K562 (cell line): ENCODE results near the gene PCDHGA5. TPM values are rescaled to one million over a fixed set of nuclear protein-coding genes. Genes with fewer than 3 reads are reported as not detected.

Experiments
- CREB1 ChIP-seq, 2 experiments: sonication (generic) in 1 of 2; formaldehyde crosslinking in 1 of 2; IDR thresholded peaks; 2 replicates each; pipeline versions ENCODE4 v1.6.1 to v1.8.0; 2012 to 2022; ENCODE audit warnings: inconsistent platforms in 1 of 2, mild to moderate bottlenecking in 1 of 2, missing genetic modification reagents in 1 of 2, moderate library complexity in 1 of 2
- HDAC3 ChIP-seq: fragments of 450-650 bp; IDR thresholded peaks from 2 replicates; pipeline ENCODE4 v1.6.1; 2018; ENCODE audit warnings: borderline replicate concordance, mild to moderate bottlenecking, moderate library complexity; ENCODE audit not compliant: partially characterized antibody
- KAT8 ChIP-seq: fragments of 450-650 bp; IDR thresholded peaks from 2 replicates; pipeline ENCODE4 v1.6.1; 2016; ENCODE audit warnings: low read depth, mild to moderate bottlenecking
- NFRKB ChIP-seq: fragments of 450-650 bp; IDR thresholded peaks from 2 replicates; pipeline ENCODE4 v1.6.1; 2016; ENCODE audit warnings: low read depth
- POLR2AphosphoS5 ChIP-seq: IDR thresholded peaks from 2 replicates; pipeline ENCODE4 v1.6.1; 2011; ENCODE audit warnings: mild to moderate bottlenecking, low read depth, low read length, moderate library complexity; ENCODE audit not compliant: control insufficient read depth, insufficient read depth
- TOE1 ChIP-seq, 2 experiments: fragments of 450-650 bp in 1 of 2; sonication (generic) in 1 of 2; formaldehyde crosslinking in 1 of 2; IDR thresholded peaks; 2 replicates each; pipeline versions ENCODE4 v1.7.1 to v1.8.0; 2016 to 2022; ENCODE audit warnings: borderline replicate concordance in 2 of 2, mild to moderate bottlenecking in 2 of 2, antibody characterized with exemption in 1 of 2, inconsistent platforms in 1 of 2, low read depth in 1 of 2, missing genetic modification reagents in 1 of 2, moderate library complexity in 1 of 2
- ZNF316 ChIP-seq: fragments of 450-650 bp; IDR thresholded peaks from 2 replicates; pipeline ENCODE4 v1.6.1; 2016
- polyA plus RNA-seq, 8 experiments: library from polyadenylated mRNA; depleted of rRNA in 4 of 8; stranded (reverse) in 5 of 8; unstranded in 3 of 8; fragments of >200 nt; fragmentation: Nextera tagmentation in 2 of 8; fragmentation: Illumina TruSeq in 1 of 8; extraction: Ambion mirVana in 2 of 8; extraction: Trizol in 1 of 8; gene quantifications; 2 replicates each; pipeline versions ENCODE4 v1.2.1 to v1.2.3, GENCODE V29; 2011 to 2014; ENCODE audit warnings: inconsistent platforms in 1 of 8, missing spikeins in 1 of 8
- total RNA-seq, 7 experiments: library from RNA; depleted of rRNA in 6 of 7; stranded (reverse); fragments of >200 nt in 6 of 7; fragmentation: Illumina TruSeq in 2 of 7; extraction: Trizol in 2 of 7; gene quantifications; 2 replicates each; pipeline versions ENCODE4 v1.2.1 to v1.2.3, GENCODE V29; 2011 to 2021; ENCODE audit warnings: low replicate concordance in 1 of 7
- TF ChIP-seq, protein P1 (sequence below): fragments of 450-650 bp; IDR thresholded peaks from 2 replicates; pipeline ENCODE4 v1.6.1; 2016; ENCODE audit warnings: mild to moderate bottlenecking, moderate library complexity
- TF ChIP-seq, protein P2 (sequence below), 2 experiments: fragments of 450-650 bp; conservative IDR thresholded peaks; 2 replicates each; pipeline ENCODE4 v1.6.1; 2017; ENCODE audit warnings: mild to moderate bottlenecking in 2 of 2, moderate library complexity in 2 of 2

The PCDHGA5 gene
- total and polyA plus RNA-seq, 9 of the 15 experiments (the other 6 are each of a cell fraction or from before 2014, with no cell fraction given): 0.01 to 0.18 (median 0.12) TPM; not detected in 1

DNA sequence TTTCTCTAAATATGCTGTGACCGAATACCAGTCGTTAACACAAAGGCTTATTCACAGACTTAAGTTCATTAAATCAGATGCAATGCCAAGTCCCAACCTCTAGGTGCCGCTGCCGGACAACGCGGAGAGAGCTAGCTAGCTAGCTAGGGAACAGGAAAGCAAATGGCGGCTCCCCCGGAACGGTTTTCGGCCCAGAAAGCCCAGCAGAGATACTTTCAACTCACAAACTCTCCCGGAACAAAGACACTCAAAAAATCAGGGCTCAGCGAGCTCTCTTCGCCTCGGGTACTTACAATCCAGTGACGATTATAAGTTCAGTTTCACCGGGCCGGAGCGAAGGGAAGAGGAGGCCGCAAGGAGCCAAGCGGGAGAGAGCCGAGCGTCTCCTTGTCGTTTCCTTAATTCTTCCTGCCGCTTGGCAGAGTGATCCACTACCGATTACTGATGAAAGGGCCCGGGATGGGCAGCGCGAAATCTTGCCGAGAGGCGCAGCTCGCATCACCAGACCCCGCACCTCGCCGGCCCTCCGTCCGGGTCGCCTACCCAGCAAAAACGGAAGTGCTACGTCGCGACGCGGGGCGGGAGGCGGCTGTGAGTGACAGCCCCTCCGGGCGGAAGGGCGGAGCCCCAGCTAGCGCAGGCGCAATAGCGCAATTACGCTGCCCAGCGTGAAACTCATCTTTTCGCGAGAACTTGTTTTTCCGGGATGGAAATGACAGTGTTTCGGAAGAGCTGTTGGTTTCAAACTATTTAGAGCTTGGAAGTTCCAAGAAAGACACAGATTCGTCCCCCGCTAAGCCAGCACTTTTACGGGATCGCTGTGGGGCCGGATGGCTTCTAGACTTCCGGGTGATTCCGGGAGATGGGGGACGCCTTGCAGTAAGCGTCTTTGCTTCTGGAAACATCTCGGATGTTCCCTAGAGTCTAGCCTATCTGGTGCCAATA lies 43.5 kb upstream of the PCDHGA5 start, which contains the start of gene TAF7 (continued):
- TF ChIP-seq CREB1 (IDR thresholded peaks at IDR 0.05): peak; percentile 76
- TF ChIP-seq CREB1 (CRISPR knock-in tag; IDR thresholded peaks at IDR 0.05): peak; percentile 85
- peak; percentile 65 for TF ChIP-seq TOE1 (IDR thresholded peaks at IDR 0.05; ENCODE audit: borderline replicate concordance)
- TF ChIP-seq TOE1 (CRISPR knock-in tag; IDR thresholded peaks at IDR 0.05; ENCODE audit: borderline replicate concordance, low read depth): no peak
- TF ChIP-seq, protein P1, sequence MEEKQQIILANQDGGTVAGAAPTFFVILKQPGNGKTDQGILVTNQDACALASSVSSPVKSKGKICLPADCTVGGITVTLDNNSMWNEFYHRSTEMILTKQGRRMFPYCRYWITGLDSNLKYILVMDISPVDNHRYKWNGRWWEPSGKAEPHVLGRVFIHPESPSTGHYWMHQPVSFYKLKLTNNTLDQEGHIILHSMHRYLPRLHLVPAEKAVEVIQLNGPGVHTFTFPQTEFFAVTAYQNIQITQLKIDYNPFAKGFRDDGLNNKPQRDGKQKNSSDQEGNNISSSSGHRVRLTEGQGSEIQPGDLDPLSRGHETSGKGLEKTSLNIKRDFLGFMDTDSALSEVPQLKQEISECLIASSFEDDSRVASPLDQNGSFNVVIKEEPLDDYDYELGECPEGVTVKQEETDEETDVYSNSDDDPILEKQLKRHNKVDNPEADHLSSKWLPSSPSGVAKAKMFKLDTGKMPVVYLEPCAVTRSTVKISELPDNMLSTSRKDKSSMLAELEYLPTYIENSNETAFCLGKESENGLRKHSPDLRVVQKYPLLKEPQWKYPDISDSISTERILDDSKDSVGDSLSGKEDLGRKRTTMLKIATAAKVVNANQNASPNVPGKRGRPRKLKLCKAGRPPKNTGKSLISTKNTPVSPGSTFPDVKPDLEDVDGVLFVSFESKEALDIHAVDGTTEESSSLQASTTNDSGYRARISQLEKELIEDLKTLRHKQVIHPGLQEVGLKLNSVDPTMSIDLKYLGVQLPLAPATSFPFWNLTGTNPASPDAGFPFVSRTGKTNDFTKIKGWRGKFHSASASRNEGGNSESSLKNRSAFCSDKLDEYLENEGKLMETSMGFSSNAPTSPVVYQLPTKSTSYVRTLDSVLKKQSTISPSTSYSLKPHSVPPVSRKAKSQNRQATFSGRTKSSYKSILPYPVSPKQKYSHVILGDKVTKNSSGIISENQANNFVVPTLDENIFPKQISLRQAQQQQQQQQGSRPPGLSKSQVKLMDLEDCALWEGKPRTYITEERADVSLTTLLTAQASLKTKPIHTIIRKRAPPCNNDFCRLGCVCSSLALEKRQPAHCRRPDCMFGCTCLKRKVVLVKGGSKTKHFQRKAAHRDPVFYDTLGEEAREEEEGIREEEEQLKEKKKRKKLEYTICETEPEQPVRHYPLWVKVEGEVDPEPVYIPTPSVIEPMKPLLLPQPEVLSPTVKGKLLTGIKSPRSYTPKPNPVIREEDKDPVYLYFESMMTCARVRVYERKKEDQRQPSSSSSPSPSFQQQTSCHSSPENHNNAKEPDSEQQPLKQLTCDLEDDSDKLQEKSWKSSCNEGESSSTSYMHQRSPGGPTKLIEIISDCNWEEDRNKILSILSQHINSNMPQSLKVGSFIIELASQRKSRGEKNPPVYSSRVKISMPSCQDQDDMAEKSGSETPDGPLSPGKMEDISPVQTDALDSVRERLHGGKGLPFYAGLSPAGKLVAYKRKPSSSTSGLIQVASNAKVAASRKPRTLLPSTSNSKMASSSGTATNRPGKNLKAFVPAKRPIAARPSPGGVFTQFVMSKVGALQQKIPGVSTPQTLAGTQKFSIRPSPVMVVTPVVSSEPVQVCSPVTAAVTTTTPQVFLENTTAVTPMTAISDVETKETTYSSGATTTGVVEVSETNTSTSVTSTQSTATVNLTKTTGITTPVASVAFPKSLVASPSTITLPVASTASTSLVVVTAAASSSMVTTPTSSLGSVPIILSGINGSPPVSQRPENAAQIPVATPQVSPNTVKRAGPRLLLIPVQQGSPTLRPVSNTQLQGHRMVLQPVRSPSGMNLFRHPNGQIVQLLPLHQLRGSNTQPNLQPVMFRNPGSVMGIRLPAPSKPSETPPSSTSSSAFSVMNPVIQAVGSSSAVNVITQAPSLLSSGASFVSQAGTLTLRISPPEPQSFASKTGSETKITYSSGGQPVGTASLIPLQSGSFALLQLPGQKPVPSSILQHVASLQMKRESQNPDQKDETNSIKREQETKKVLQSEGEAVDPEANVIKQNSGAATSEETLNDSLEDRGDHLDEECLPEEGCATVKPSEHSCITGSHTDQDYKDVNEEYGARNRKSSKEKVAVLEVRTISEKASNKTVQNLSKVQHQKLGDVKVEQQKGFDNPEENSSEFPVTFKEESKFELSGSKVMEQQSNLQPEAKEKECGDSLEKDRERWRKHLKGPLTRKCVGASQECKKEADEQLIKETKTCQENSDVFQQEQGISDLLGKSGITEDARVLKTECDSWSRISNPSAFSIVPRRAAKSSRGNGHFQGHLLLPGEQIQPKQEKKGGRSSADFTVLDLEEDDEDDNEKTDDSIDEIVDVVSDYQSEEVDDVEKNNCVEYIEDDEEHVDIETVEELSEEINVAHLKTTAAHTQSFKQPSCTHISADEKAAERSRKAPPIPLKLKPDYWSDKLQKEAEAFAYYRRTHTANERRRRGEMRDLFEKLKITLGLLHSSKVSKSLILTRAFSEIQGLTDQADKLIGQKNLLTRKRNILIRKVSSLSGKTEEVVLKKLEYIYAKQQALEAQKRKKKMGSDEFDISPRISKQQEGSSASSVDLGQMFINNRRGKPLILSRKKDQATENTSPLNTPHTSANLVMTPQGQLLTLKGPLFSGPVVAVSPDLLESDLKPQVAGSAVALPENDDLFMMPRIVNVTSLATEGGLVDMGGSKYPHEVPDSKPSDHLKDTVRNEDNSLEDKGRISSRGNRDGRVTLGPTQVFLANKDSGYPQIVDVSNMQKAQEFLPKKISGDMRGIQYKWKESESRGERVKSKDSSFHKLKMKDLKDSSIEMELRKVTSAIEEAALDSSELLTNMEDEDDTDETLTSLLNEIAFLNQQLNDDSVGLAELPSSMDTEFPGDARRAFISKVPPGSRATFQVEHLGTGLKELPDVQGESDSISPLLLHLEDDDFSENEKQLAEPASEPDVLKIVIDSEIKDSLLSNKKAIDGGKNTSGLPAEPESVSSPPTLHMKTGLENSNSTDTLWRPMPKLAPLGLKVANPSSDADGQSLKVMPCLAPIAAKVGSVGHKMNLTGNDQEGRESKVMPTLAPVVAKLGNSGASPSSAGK: peak; percentile 85
- peak; percentile 87 for TF ChIP-seq NFRKB
- TF ChIP-seq ZNF316: peak; percentile 56
- TF ChIP-seq POLR2AphosphoS5: peak; percentile 89
- no peak for TF ChIP-seq HDAC3
- TF ChIP-seq, protein P2, sequence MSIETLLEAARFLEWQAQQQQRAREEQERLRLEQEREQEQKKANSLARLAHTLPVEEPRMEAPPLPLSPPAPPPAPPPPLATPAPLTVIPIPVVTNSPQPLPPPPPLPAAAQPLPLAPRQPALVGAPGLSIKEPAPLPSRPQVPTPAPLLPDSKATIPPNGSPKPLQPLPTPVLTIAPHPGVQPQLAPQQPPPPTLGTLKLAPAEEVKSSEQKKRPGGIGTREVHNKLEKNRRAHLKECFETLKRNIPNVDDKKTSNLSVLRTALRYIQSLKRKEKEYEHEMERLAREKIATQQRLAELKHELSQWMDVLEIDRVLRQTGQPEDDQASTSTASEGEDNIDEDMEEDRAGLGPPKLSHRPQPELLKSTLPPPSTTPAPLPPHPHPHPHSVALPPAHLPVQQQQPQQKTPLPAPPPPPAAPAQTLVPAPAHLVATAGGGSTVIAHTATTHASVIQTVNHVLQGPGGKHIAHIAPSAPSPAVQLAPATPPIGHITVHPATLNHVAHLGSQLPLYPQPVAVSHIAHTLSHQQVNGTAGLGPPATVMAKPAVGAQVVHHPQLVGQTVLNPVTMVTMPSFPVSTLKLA (conservative IDR thresholded peaks at IDR 0.05): peak in 1 of 2 experiments; percentile 35; a peak in 1 of 4 replicates
- TF ChIP-seq KAT8: peak; percentile 88; the same call in 1 of the 2 replicates
